Activated B cell treated with CpG ODN at 0.5 μM for 24 hours (primary cell): Measurements from ENCODE around the gene CD80. TPM values are rescaled to one million over a fixed set of nuclear protein-coding genes. Genes with fewer than 3 reads are reported as not detected.
A peak's percentile ranks its signal among the peaks of the same experiment; 100 is the strongest.

ENCODE experiments used
- ATAC-seq: fragments of 200-7000 bp; cut with Tn5 transposase; one replicate; pipeline ENCODE4 v1.10.0; 2021; ENCODE audit warnings: low read depth, mild to moderate bottlenecking, moderate library complexity
- CTCF ChIA-PET: fragments of 350-600 bp; sonication (Branson Sonifier 250); formaldehyde crosslinking; loops from one replicate; lab custom pipeline; 2021; ENCODE audit warnings: antibody characterized with exemption; lab: Charles Lee
- POLR2A ChIA-PET: fragments of 350-600 bp; sonication (Branson Sonifier 250); formaldehyde crosslinking; loops from one replicate; lab custom pipeline; 2021; ENCODE audit warnings: antibody characterized with exemption; lab: Charles Lee
- DNase-seq: peaks from one replicate; pipeline ENCODE4 v3.0.0; 2022
- H3K27ac Mint-ChIP-seq: one replicate; pipeline ENCODE4 v1.8.0; 2020; ENCODE audit warnings: mixed read lengths
- H3K27me3 Mint-ChIP-seq: one replicate; pipeline ENCODE4 v1.8.0; 2021; ENCODE audit warnings: mixed read lengths
- H3K36me3 Mint-ChIP-seq: one replicate; pipeline ENCODE4 v1.8.0; 2021; ENCODE audit warnings: low read depth, mixed read lengths
- H3K4me1 Mint-ChIP-seq: one replicate; pipeline ENCODE4 v1.8.0; 2021; ENCODE audit warnings: mixed read lengths
- H3K4me3 Mint-ChIP-seq: one replicate; pipeline ENCODE4 v1.8.0; 2020; ENCODE audit warnings: mild to moderate bottlenecking, mixed read lengths
- H3K9me3 Mint-ChIP-seq: one replicate; pipeline ENCODE4 v1.8.0; 2020; ENCODE audit warnings: mixed read lengths
- CTCF ChIP-seq: fragments of 200-600 bp; IDR thresholded peaks from one replicate; pipeline ENCODE4 v1.8.0; 2022; ENCODE audit warnings: antibody characterized with exemption, mild to moderate bottlenecking
- intact Hi-C: fragments of 100-400 bp; cut with micrococcal nuclease; formaldehyde crosslinking; loops from one replicate; pipeline ENCODE4 v1.15.1; 2024
- total RNA-seq: library from RNA; stranded (reverse); gene quantifications from 2 replicates; pipeline ENCODE4 v1.2.3, GENCODE V29; 2022

Gene CD80
- total RNA-seq, 1 donor from 2014 or later = 88.1 TPM

DNA sequence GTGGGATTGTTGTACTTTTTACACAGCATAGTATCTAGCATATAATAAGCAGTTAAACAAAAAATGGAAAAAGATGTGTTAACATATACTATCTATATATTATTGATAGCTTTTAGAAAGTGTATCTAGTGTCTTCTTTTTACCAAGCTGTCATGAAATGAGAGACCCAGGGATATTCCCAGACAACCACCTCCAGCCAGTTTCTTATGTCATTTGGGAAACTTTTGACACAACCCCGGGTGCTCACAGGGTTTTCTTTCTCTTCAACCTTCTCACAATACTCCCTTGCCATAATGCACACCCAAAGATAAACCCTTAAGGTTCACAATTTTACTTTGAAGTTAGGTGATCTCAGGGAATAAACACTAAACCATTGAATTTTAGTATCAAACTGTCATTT lies 33.4 kb upstream of the CD80 start:
- intact Hi-C loops = no loop called here
- ChIA-PET POLR2A (no interaction called here), CTCF (no interaction called here)
- Mint-ChIP-seq H3K27me3 (no peaks in the 10 kb centered on the region), H3K4me1 (peaks cover 39% of the 10 kb centered on the region), H3K4me3 (no peak overlapping the region), H3K9me3 (no peaks in the 10 kb centered on the region), H3K36me3 (peaks cover 19% of the 10 kb centered on the region), H3K27ac (no peak overlapping the region)
- DNase-seq (no peak), ATAC-seq (no peak)
- no peak for TF ChIP-seq CTCF

GRCh38 chr3:119590706-119591105 lies 31.3 kb upstream of the CD80 start:
- H3K4me3 Mint-ChIP-seq = no peak overlapping the region
- H3K9me3 Mint-ChIP-seq = no peaks in the 10 kb centered on the region
- no peaks in the 10 kb centered on the region for H3K27me3 Mint-ChIP-seq
- H3K36me3 Mint-ChIP-seq = peaks cover 35% of the 10 kb centered on the region
- ChIA-PET POLR2A (interaction anchor here (1.2 to 1.5 kb wide), 2 partner anchors 10 to 47 kb away, joined by 3 to 6 read pairs; no protein-coding TSS in a partner anchor), CTCF (interaction anchor here (1.2 kb wide), 1 partner anchor 10 kb away, joined by 3 read pairs; no protein-coding TSS in a partner anchor)
- ATAC-seq (no peak), DNase-seq (no peak)
- intact Hi-C loops = no loop called here
- H3K27ac Mint-ChIP-seq = no peak overlapping the region
- no peak for TF ChIP-seq CTCF
- peaks cover 35% of the 10 kb centered on the region for H3K4me1 Mint-ChIP-seq

DNA sequence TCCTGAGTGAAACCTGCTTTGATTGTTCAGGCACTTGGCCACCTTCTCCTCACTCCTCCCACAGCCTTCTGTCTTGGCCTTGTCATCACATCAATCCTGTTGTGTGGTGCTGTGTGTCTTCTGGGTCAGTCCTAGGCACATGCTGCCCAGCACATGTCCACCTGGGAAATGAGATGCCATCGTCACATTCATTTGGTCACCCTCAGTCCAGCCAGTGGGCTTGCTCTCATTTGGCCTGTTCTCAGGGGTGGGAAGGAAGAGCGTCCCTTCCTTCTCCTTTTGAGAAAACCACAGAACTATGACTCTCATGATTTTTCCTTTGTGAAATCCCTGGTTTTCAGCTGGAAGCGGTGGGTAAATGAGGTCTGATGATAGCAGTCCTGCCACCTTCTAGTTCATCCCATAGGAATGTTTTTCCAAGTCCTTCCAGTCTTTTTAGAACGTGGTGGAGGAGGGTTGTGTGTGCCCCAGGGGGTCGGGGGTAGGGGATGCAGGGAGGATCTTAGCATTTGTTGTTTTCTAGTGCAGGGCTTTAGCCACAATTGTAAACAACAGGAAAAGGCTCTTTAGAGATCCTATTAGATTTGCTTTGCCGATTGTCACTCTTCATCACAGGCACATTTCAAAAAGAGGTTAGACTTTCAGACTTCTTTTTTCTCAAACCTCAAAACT lies 29.8 kb upstream of the CD80 start:
- Mint-ChIP-seq H3K36me3 (peaks cover 43% of the 10 kb centered on the region), H3K27me3 (no peaks in the 10 kb centered on the region), H3K4me1 (peaks cover 34% of the 10 kb centered on the region), H3K9me3 (no peaks in the 10 kb centered on the region), H3K4me3 (no peak overlapping the region), H3K27ac (peak overlapping the region; percentile 14)
- ATAC-seq (no peak), DNase-seq (no peak)
- CTCF ChIA-PET = no interaction called here
- no peak for TF ChIP-seq CTCF
- POLR2A ChIA-PET = interaction anchor here (0.9 to 2.1 kb wide), 5 partner anchors 9 to 49 kb away, joined by 3 to 11 read pairs (median 3); partner anchors contain the start of gene ADPRH
- intact Hi-C loops = no loop called here

DNA sequence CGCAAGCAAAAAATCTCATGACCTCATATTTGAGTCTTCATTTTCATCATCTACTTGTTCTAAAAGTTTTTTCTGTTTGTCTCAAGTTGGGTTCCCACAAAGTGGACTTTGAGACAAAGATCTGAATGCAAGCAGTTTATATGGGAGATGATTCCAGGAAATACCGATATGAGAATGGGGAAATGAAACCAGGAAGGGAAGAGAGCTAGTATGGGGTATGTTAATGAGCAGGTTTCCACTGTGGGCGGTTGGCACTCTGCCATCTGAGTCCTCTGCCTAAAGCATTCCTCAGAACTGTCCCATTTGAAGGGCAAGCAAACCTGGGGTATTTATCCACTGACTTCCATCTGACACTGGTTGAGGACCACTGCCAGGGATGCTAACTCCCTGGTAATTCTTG lies 28.7 kb upstream of the CD80 start:
- peak; percentile 60 for ATAC-seq
- Mint-ChIP-seq H3K36me3 (peaks cover 43% of the 10 kb centered on the region), H3K4me1 (peaks cover 34% of the 10 kb centered on the region)

More for the DNA sequence above, 28.7 kb upstream of the CD80 start:
- no peak for TF ChIP-seq CTCF
- Mint-ChIP-seq H3K27ac (peak overlapping the region; percentile 73), H3K9me3 (no peaks in the 10 kb centered on the region), H3K27me3 (no peaks in the 10 kb centered on the region), H3K4me3 (peak overlapping the region; percentile 50)
- intact Hi-C loops = no loop called here
- CTCF ChIA-PET = interaction anchor here (0.6 to 1.6 kb wide), 3 partner anchors 12 to 93 kb away, joined by 3 to 4 read pairs (median 4); no protein-coding TSS in a partner anchor
- POLR2A ChIA-PET = interaction anchor here (0.6 to 2.1 kb wide), 10 partner anchors 8 to 125 kb away, joined by 3 to 11 read pairs (median 3); partner anchors contain the start of genes ADPRH and TMEM39A
- no peak for DNase-seq
